Chondrocyte (in vitro differentiated cells): ENCODE measurements around the gene PIGS. TPM values are rescaled to one million over a fixed set of nuclear protein-coding genes. Genes with fewer than 3 reads are reported as not detected.
A peak's percentile ranks its signal among the peaks of the same experiment; 100 is the strongest.

Experiments
- DNase-seq: peaks from one replicate; pipeline ENCODE4 v3.0.0; 2021; ENCODE audit warnings: mixed read lengths, low spot score
- H3K27ac Mint-ChIP-seq: one replicate; pipeline ENCODE4 v1.8.0; 2021; ENCODE audit warnings: mild to moderate bottlenecking, moderate library complexity, mixed read lengths; ENCODE audit not compliant: unreplicated experiment
- H3K27me3 Mint-ChIP-seq: 2 replicates; pipeline ENCODE4 v1.8.0; 2021; ENCODE audit warnings: low read depth, mixed read lengths
- H3K36me3 Mint-ChIP-seq: 2 replicates; pipeline ENCODE4 v1.8.0; 2021; ENCODE audit warnings: low read depth, mixed read lengths
- H3K4me1 Mint-ChIP-seq: 2 replicates; pipeline ENCODE4 v1.8.0; 2021; ENCODE audit warnings: low read depth, mild to moderate bottlenecking, mixed read lengths
- H3K4me3 Mint-ChIP-seq: one replicate; pipeline ENCODE4 v1.8.0; 2021; ENCODE audit warnings: mild to moderate bottlenecking, moderate library complexity, mixed read lengths; ENCODE audit not compliant: unreplicated experiment
- H3K9me3 Mint-ChIP-seq: 2 replicates; pipeline ENCODE4 v1.8.0; 2021; ENCODE audit warnings: low read depth, mixed read lengths
- long read RNA-seq: library from polyadenylated mRNA; stranded (forward); transcript quantifications from one replicate; pipeline ENCODE4 v2.0.0, GENCODE V29; 2021
- total RNA-seq: library from RNA; stranded (reverse); gene quantifications from 3 replicates; pipeline ENCODE4 v1.2.1, GENCODE V29; 2021
- TF ChIP-seq, protein P1 (sequence below): fragments of 200-600 bp; sonication (generic); IDR thresholded peaks from 2 replicates; pipeline ENCODE4 v1.5.0; 2021; ENCODE audit warnings: antibody characterized with exemption, mild to moderate bottlenecking, moderate library complexity

PIGS gene
- total RNA-seq: 56.5 to 65.7 TPM (median 62.9 TPM) in 3 replicates
- long read RNA-seq, transcript PIGS-203 (11 exons, 2,815 nt): minor isoform, 8 of 125 reads
- long read RNA-seq, transcript PIGS-202 (12 exons, 2,877 nt): major isoform, 65 of 125 reads
- long read RNA-seq, partial matches to known transcripts: 48 of 125 reads
- long read RNA-seq, other reads (novel, unspliced or antisense): 2 of 125 reads

GRCh38 chr17:28571361-28572122, at the start of gene PIGS:
TSS of gene PIGS (minus strand) at chr17:28571524. CDS start at chr17:28571496, 28 bp downstream.
- peaks cover 29% of the 10 kb centered on the region for H3K4me1 Mint-ChIP-seq
- H3K4me3 Mint-ChIP-seq: peak within 1 kb of the TSS; percentile 84
- no peaks in the 10 kb centered on the region for H3K9me3 Mint-ChIP-seq
- TF ChIP-seq, protein P1, sequence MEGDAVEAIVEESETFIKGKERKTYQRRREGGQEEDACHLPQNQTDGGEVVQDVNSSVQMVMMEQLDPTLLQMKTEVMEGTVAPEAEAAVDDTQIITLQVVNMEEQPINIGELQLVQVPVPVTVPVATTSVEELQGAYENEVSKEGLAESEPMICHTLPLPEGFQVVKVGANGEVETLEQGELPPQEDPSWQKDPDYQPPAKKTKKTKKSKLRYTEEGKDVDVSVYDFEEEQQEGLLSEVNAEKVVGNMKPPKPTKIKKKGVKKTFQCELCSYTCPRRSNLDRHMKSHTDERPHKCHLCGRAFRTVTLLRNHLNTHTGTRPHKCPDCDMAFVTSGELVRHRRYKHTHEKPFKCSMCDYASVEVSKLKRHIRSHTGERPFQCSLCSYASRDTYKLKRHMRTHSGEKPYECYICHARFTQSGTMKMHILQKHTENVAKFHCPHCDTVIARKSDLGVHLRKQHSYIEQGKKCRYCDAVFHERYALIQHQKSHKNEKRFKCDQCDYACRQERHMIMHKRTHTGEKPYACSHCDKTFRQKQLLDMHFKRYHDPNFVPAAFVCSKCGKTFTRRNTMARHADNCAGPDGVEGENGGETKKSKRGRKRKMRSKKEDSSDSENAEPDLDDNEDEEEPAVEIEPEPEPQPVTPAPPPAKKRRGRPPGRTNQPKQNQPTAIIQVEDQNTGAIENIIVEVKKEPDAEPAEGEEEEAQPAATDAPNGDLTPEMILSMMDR: no peak
- peaks cover 4% of the 10 kb centered on the region for H3K36me3 Mint-ChIP-seq
- DNase-seq: peak; percentile 98
- H3K27me3 Mint-ChIP-seq: no peaks in the 10 kb centered on the region
- H3K27ac Mint-ChIP-seq: peak within 1 kb of the TSS; percentile 74

- H3K9me3 Mint-ChIP-seq: no peaks in the 10 kb centered on the region
- H3K4me3 Mint-ChIP-seq: no peak overlapping the region
- no peaks in the 10 kb centered on the region for H3K4me1 Mint-ChIP-seq
- no peak for DNase-seq
- TF ChIP-seq, protein P1: no peak
- peaks cover 54% of the 10 kb centered on the region for H3K36me3 Mint-ChIP-seq
- H3K27me3 Mint-ChIP-seq: no peaks in the 10 kb centered on the region
- no peak overlapping the region for H3K27ac Mint-ChIP-seq
These were observed 48.7 kb upstream of the PIGS start for GRCh38 chr17:28620010-28620409.

GRCh38 chr17:28618464-28618863, 47.1 kb upstream of the PIGS start:
- DNase-seq: no peak
- no peaks in the 10 kb centered on the region for H3K9me3 Mint-ChIP-seq
- H3K36me3 Mint-ChIP-seq: peaks cover 53% of the 10 kb centered on the region
- H3K27me3 Mint-ChIP-seq: no peaks in the 10 kb centered on the region
- H3K27ac Mint-ChIP-seq: no peak overlapping the region
- TF ChIP-seq, protein P1: no peak
- no peak overlapping the region for H3K4me3 Mint-ChIP-seq
- H3K4me1 Mint-ChIP-seq: no peaks in the 10 kb centered on the region

GRCh38 chr17:28616281-28616680, 45.0 kb upstream of the PIGS start:
- no peaks in the 10 kb centered on the region for H3K27me3 Mint-ChIP-seq
- H3K4me3 Mint-ChIP-seq: no peak overlapping the region
- no peak for DNase-seq
- H3K4me1 Mint-ChIP-seq: no peaks in the 10 kb centered on the region
- no peak overlapping the region for H3K27ac Mint-ChIP-seq
- no peaks in the 10 kb centered on the region for H3K9me3 Mint-ChIP-seq
- TF ChIP-seq, protein P1: no peak
- H3K36me3 Mint-ChIP-seq: peaks cover 40% of the 10 kb centered on the region

GRCh38 chr17:28615260-28615940, 44.1 kb upstream of the PIGS start:
- Mint-ChIP-seq H3K9me3 (no peaks in the 10 kb centered on the region), H3K4me3 (no peak overlapping the region), H3K36me3 (peaks cover 38% of the 10 kb centered on the region), H3K27me3 (no peaks in the 10 kb centered on the region), H3K4me1 (no peaks in the 10 kb centered on the region), H3K27ac (no peak overlapping the region)
- no peak for DNase-seq
- TF ChIP-seq, protein P1: no peak
